GM21825 (cell line): ENCODE results near the gene MXD4.
A peak's percentile ranks its signal among the peaks of the same experiment; 100 is the strongest.

Source experiments
- ATAC-seq: cut with Tn5 transposase; IDR thresholded peaks from one replicate; pipeline ENCODE4 v1.9.1; 2021; ENCODE audit warnings: mild to moderate bottlenecking, moderate library complexity; ENCODE audit not compliant: unreplicated experiment

Gene MXD4

GRCh38 chr4:2252530-2253091 is 9.3 kb downstream of the MXD4 start:
- ATAC-seq = no peak

- ATAC-seq = no peak
Measured at GRCh38 chr4:2251795-2252529, 9.9 kb downstream of the MXD4 start.

- no peak for ATAC-seq
Measured at GRCh38 chr4:2251073-2251794, 10.7 kb downstream of the MXD4 start.

DNA sequence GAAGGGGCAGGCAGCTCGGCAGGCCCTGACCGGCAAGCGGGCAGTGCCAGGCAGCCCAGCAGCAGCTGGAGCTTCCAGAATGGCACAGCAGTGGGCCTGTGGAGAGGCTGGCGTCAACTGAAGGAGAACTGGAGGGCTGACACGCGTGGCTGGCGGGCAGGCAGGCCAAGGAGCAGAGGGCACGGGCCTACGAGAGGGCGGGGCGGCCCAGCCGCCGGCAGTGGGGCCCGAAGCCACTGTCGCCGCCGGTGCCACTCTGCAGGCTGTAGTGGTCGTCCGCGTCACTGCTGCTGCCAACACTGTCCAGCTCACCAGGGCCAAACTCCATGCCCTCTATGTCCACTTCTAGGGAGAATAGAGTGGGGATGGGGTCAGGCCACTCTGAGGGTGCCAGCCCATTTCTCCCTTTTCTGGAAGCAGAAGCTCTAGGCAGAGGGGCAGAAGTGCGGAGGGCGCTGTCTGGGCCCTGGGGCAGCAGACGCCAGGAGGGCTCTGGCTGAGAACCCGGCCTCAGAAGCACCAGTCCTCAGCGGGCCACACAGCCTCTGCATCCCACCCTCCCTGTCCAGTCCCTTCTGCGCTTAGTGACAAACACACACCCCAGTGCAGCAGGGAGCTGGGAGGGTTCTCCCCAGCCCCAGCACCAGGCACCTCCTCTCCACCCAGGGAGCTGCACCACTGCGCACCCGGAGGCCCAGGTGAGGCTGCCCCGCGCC is 11.4 kb downstream of the MXD4 start:
- no peak for ATAC-seq

GRCh38 chr4:2249526-2250356 is 12.2 kb downstream of the MXD4 start:
- ATAC-seq = no peak

GRCh38 chr4:2248821-2249261 is 13.1 kb downstream of the MXD4 start:
- ATAC-seq = no peak

- ATAC-seq = no peak
Measured at GRCh38 chr4:2248044-2248780, 13.7 kb downstream of the MXD4 start.

GRCh38 chr4:2247128-2248043 is 14.5 kb downstream of the MXD4 start:
- ATAC-seq = no peak

- no peak for ATAC-seq
Measured at GRCh38 chr4:2246384-2247127, 15.4 kb downstream of the MXD4 start.

- ATAC-seq = no peak
Measured at GRCh38 chr4:2245787-2246275, 16.1 kb downstream of the MXD4 start.

- no peak for ATAC-seq
Measured at GRCh38 chr4:2245057-2245786, 16.7 kb downstream of the MXD4 start.

DNA sequence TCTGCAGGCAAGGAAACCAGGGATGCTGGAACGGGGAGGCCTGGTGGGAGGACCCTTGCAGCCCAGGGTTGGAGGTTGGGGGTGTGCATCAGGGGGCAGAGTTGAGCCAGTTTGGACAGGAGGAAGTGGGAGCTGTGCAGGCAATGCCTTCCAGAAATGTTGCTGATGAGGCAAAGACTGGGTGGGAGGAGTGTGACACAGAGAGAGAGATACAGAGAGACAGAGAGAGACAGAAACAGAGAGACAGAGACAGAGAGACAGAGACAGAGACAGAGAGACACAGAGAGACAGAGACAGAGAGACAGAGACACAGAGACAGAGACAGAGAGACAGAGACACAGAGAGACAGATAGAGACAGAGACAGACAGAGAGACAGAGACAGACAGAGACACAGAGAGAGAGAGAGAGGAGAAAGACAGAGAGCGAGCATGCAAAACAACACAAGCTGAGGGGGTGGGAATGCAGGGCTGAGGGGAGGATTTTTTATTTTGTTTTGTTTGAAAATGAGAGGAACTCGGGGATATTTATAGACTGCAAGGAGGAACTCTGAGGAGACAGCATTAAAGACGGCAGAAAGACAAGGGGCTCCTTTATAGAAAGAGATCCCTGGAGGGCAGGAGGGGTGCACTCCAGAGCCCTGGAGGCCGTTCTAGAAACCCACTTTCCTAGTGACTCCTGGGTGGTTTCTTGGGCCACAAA is 18.1 kb downstream of the MXD4 start:
- ATAC-seq = no peak

- ATAC-seq = peak; percentile 81
Measured at GRCh38 chr4:2241410-2242353, 20.2 kb downstream of the MXD4 start, which contains the start of the genes HAUS3 and POLN. Gene HAUS3 (minus strand): TSS chr4:2242121. CDS start chr4:2240946, 1,175 bp downstream. Gene POLN (minus strand): TSS chr4:2242121. CDS start chr4:2229231, 12,890 bp downstream.

DNA sequence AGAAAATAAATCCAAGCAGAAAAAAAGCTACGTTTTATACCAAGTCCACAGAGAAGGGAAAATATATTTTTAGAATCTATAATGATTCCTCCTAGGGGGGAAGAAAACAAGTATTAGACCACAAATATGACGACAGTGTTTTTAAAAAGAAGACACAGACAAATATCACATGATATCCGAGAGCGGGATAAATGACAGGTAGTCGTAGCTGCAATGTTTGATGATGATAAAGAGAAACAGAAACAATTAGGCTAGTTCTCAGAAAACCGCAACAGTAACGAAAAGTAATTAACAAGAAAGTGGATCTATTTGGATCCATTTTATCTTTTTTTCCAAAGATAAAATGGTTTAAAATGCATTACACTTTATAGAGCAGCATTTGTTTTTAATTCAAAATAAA is 20.9 kb downstream of the MXD4 start:
- no peak for ATAC-seq

DNA sequence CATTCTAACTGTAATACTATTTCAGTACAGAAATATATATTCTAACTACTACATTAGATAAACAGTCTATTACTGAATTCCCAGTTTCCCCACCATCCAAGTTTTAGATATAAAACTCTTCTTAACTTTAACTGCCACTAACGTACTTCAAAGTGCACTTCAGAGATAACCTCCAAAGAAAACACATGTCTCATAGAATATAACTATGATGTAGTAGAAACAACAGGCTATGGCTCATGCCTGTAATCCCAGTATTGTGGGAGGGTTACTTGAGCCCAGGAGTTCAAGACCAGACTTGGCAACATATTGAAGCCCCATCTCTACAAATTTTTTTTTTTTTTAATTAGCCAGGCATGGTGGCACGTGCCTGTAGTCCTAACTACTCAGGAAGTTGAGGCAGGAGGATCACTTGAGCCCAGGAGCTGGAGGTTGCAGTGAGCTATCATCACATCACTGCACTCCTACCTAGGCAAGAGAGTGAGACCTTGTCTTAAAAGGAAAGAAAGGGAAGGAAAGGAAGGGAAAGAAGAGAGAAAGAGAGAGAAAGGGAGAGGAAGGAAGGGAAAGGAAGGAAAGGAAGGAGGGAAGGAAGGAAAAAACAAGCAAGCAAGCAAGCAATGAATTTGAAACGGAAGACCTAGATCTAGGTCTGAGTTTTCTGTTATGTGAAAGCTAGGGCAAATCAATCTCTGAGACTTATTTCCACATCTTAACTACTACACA is 24.8 kb downstream of the MXD4 start:
- no peak for ATAC-seq
